Activated naive CD4-positive, alpha-beta T cell treated with anti-CD3 and anti-CD28 coated beads for 36 hours (primary cell): ENCODE data around the gene SLC17A4. TPM values are rescaled to one million over a fixed set of nuclear protein-coding genes. Genes with fewer than 3 reads are reported as not detected.
"Not testable (repeated sequence)": the region's sequence is repeated elsewhere in the genome, so short reads cannot be mapped to it uniquely, and the experiment has no call there.

ENCODE experiments used
- CTCF ChIA-PET: fragments of 350-600 bp; sonication (Branson Sonifier 250); formaldehyde crosslinking; loops from one replicate; lab custom pipeline; 2021; ENCODE audit warnings: antibody characterized with exemption; lab: Charles Lee
- DNase-seq: peaks from one replicate; pipeline ENCODE4 v3.0.0-alpha.2; 2020
- H3K27ac Mint-ChIP-seq: one replicate; pipeline ENCODE4 v1.8.0; 2021; ENCODE audit warnings: mild to moderate bottlenecking, mixed read lengths
- H3K27me3 Mint-ChIP-seq: one replicate; pipeline ENCODE4 v1.8.0; 2021; ENCODE audit warnings: low read depth, mixed read lengths
- H3K36me3 Mint-ChIP-seq: one replicate; pipeline ENCODE4 v1.8.0; 2021; ENCODE audit warnings: low read depth, mixed read lengths
- H3K4me1 Mint-ChIP-seq: one replicate; pipeline ENCODE4 v1.8.0; 2021; ENCODE audit warnings: low read depth, mixed read lengths
- H3K4me3 Mint-ChIP-seq: one replicate; pipeline ENCODE4 v1.8.0; 2021; ENCODE audit warnings: mild to moderate bottlenecking, moderate library complexity, mixed read lengths
- H3K9me3 Mint-ChIP-seq: one replicate; pipeline ENCODE4 v1.8.0; 2021; ENCODE audit warnings: mixed read lengths
- intact Hi-C: fragments of 100-400 bp; cut with micrococcal nuclease; formaldehyde crosslinking; loops from one replicate; pipeline ENCODE4 v1.15.1; 2023
- total RNA-seq, 2 experiments: library from RNA; stranded (reverse); gene quantifications; one replicate each; pipeline ENCODE4 v1.2.3, GENCODE V29; 2021

SLC17A4 gene
- total RNA-seq, 2 experiments from 2014 or later: not detected

DNA sequence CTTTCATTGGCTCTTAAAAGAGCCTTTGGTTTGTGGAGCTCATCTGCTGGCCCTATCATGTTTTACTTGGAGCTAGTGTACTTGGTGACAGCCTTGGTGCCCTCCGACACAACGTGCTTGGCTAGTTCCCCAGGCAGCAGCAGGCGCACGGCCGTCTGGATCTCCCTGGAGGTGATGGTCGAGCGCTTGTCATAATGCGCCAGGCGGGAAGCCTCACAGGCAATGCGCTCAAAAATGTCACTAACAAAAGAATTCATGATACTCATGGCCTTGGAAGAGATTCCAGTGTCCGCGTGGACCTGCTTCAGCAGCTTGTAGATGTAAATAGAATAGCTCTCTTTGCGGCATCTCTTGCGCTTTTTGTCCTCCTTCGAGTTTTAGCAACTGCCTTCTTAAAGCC, 22.8 kb upstream of the SLC17A4 start:
- CTCF ChIA-PET: interaction anchor here (1.2 to 1.7 kb wide), 2 partner anchors 11 to 14 kb away, joined by 4 to 8 read pairs; no protein-coding TSS in a partner anchor
- peaks cover 49% of the 10 kb centered on the region for H3K27me3 Mint-ChIP-seq

DNA sequence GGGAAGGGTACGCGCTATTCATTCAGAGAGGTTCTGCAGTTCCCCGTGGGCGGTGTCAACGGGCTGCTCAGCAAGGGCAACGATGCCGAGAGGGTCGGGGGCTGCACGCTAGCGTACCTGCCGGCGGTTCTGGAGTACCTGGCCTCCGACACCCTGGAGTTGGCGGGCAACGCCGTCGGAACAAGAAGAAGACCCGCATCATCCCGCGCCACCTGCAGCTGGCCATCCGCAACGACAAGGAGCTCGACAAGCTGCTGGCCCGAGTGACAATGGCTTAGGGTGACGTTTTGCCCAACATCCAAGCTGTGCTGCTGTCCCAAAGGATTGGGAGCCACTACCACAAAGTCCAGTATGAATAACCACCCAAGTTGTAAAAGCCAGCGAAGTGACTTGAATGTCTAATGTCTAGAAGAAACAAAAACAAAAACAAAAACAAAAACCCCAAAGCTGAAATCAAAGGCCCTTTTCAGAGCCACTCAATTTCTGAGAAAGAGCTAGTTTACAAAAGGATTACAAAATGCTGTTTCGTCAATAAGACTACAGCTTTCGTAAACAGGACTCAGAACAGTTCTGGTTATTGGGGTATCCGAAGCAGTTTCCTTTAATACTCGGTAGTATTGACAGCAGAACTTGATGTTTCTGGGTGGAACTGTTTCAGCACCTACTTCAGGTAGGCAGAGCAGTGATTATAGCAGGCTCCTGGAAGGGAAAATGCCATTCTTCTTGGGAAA, 21.9 kb upstream of the SLC17A4 start:
- DNase-seq: no peak
- Mint-ChIP-seq H3K27me3 (peaks cover 48% of the 10 kb centered on the region), H3K36me3 (peaks cover 4% of the 10 kb centered on the region), H3K27ac (no peak overlapping the region), H3K4me1 (no peaks in the 10 kb centered on the region), H3K4me3 (no peak overlapping the region), H3K9me3 (no peaks in the 10 kb centered on the region)
- intact Hi-C loops: no loop called here
- CTCF ChIA-PET: interaction anchor here (0.7 to 1.7 kb wide), 2 partner anchors 12 to 247 kb away, joined by 3 to 8 read pairs; no protein-coding TSS in a partner anchor

More for the DNA sequence above, 22.8 kb upstream of the SLC17A4 start:
- H3K9me3 Mint-ChIP-seq: no peaks in the 10 kb centered on the region
- H3K27ac Mint-ChIP-seq: no peak overlapping the region
- intact Hi-C loops: no loop called here
- no peak overlapping the region for H3K4me3 Mint-ChIP-seq
- DNase-seq: no peak
- peaks cover 4% of the 10 kb centered on the region for H3K36me3 Mint-ChIP-seq
- H3K4me1 Mint-ChIP-seq: no peaks in the 10 kb centered on the region

DNA sequence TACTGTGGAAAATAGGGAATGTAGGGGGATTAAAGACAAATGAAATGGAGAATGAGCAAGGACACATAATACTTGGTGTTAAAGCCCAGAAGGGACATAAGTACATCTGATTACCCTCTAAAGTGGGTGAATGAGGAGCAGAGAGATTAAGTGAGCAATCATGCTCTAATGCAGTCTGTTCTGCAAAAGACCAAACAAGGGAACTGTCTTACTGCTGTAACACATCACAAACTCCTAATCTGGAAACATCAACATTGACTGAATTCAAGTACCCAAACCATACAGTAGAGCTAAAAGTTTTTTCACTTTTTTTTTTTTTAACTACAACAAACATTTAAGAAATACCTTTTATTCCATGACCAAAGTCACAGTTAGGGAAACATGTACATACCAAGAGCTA, 19.3 kb upstream of the SLC17A4 start:
- H3K4me3 Mint-ChIP-seq: no peak overlapping the region
- peaks cover 4% of the 10 kb centered on the region for H3K36me3 Mint-ChIP-seq
- H3K27me3 Mint-ChIP-seq: peaks cover 41% of the 10 kb centered on the region
- H3K9me3 Mint-ChIP-seq: no peaks in the 10 kb centered on the region
- CTCF ChIA-PET: interaction anchor here (0.6 kb wide), 1 partner anchor 231 kb away, joined by 4 read pairs; no protein-coding TSS in a partner anchor
- no peak overlapping the region for H3K27ac Mint-ChIP-seq
- H3K4me1 Mint-ChIP-seq: no peaks in the 10 kb centered on the region
- DNase-seq: no peak
- intact Hi-C loops: no loop called here

DNA sequence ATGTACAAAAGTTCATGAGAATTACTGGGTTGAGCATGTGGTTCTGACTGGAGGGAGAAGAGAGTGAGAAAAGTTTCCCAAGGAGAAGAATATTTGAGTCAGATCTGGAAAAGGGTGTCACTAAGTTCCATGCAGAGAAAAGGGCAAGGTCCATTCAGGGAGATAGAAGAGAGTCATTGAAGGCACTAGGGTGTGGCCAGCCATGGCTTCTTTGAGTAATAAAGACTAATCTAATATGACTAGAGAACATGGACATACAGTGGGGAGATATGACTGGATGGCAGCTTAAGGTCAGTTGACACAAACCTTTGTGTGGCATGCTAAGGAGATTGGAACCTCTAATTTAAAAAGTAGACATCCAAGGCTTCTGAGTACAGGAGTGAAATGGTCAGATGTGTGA, 10.7 kb upstream of the SLC17A4 start:
- intact Hi-C loops: no loop called here
- H3K36me3 Mint-ChIP-seq: no peaks in the 10 kb centered on the region
- no peaks in the 10 kb centered on the region for H3K9me3 Mint-ChIP-seq
- no peaks in the 10 kb centered on the region for H3K27me3 Mint-ChIP-seq
- H3K27ac Mint-ChIP-seq: no peak overlapping the region
- no peak for DNase-seq
- no peaks in the 10 kb centered on the region for H3K4me1 Mint-ChIP-seq
- no peak overlapping the region for H3K4me3 Mint-ChIP-seq
- CTCF ChIA-PET: no interaction called here

DNA sequence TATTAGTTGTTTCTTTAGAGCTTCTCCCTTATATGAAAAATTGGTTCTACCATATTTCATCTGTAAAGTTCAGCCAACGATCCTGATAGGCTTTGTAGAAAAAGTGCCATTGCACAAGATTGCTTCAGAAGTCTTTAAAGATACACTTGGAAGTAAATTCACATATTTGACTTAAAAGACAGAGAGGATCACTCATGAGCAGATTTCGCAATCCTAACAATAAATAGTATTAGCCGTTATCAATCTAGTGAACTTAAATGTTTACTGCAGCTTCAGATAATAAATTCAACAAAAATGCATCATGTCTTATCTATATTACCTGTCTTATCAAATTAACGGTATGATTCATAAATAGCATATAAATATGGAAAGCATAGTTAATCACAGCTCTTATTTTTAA, 8.7 kb upstream of the SLC17A4 start:
- Mint-ChIP-seq H3K27me3 (no peaks in the 10 kb centered on the region), H3K9me3 (no peaks in the 10 kb centered on the region), H3K4me3 (no peak overlapping the region), H3K27ac (no peak overlapping the region), H3K36me3 (no peaks in the 10 kb centered on the region), H3K4me1 (peaks cover 2% of the 10 kb centered on the region)
- intact Hi-C loops: no loop called here
- CTCF ChIA-PET: no interaction called here
- no peak for DNase-seq

DNA sequence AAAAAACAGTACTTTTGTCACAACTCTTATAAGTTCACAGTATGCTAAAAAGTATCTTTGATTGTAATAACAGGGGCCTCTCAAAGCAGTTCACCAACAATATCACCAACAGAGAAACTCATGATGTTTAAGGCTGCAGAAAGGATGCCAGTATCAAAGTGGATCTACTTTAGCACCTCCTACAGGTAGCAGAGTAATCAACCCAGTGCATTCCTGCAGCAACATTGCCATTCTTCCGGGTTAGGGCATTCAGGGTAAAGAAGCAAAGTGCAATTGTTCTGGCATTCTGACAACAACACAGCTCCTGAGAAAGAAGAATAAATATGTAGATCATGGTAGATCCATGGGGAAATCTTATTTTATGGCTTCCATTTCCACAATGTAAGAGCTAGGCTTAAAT, 7.6 kb upstream of the SLC17A4 start:
- Mint-ChIP-seq H3K4me3 (no peak overlapping the region), H3K4me1 (peaks cover 2% of the 10 kb centered on the region), H3K36me3 (no peaks in the 10 kb centered on the region), H3K27ac (no peak overlapping the region), H3K27me3 (no peaks in the 10 kb centered on the region), H3K9me3 (no peaks in the 10 kb centered on the region)
- intact Hi-C loops: no loop called here
- no peak for DNase-seq
- CTCF ChIA-PET: interaction anchor here (0.8 kb wide), 1 partner anchor 10 kb away, joined by 4 read pairs; no protein-coding TSS in a partner anchor

DNA sequence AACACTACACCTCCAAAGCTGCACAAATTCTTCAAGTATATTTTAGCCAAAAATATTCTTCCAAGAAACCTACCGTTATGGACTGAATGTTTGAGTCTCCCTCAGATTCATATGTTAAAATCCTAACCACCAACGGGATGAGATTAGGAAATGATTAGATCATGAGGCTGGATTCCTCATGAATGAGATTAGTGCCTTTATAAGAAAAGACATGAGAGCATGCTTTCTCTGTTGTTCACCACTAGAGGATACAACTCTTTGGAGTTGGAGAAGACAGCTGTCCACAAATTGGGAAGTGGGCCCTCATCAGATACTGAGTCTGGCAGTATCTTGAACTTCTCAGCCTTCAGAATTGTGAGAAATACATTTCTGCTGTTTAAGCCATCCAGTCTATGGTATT, 7.1 kb upstream of the SLC17A4 start:
- no peak overlapping the region for H3K27ac Mint-ChIP-seq
- intact Hi-C loops: no loop called here
- H3K27me3 Mint-ChIP-seq: no peaks in the 10 kb centered on the region
- H3K4me3 Mint-ChIP-seq: no peak overlapping the region
- no peaks in the 10 kb centered on the region for H3K9me3 Mint-ChIP-seq
- CTCF ChIA-PET: interaction anchor here (0.8 kb wide), 1 partner anchor 9 kb away, joined by 4 read pairs; no protein-coding TSS in a partner anchor
- no peak for DNase-seq
- no peaks in the 10 kb centered on the region for H3K36me3 Mint-ChIP-seq
- peaks cover 2% of the 10 kb centered on the region for H3K4me1 Mint-ChIP-seq

DNA sequence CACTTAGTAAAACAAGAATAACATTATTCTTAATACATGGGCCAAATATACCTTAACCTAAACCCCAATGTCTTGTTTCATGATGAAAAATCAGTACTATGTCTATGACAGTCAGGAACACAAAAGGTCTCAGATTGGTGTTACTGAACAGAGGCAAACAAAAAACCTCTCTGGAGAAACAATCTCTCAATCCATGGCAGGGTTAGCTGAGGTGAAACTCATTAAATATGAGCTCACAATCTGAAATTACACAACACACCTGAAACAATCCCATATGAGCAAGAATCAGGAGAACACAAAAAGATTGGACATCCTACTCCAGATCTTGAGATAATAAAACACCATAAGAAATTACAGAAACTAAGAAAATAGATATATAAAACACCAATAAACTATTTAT, 6.5 kb upstream of the SLC17A4 start:
- Mint-ChIP-seq H3K4me3 (no peak overlapping the region), H3K27me3 (no peaks in the 10 kb centered on the region), H3K9me3 (no peaks in the 10 kb centered on the region), H3K4me1 (peaks cover 2% of the 10 kb centered on the region), H3K36me3 (no peaks in the 10 kb centered on the region), H3K27ac (no peak overlapping the region)
- CTCF ChIA-PET: no interaction called here
- intact Hi-C loops: no loop called here
- no peak for DNase-seq

DNA sequence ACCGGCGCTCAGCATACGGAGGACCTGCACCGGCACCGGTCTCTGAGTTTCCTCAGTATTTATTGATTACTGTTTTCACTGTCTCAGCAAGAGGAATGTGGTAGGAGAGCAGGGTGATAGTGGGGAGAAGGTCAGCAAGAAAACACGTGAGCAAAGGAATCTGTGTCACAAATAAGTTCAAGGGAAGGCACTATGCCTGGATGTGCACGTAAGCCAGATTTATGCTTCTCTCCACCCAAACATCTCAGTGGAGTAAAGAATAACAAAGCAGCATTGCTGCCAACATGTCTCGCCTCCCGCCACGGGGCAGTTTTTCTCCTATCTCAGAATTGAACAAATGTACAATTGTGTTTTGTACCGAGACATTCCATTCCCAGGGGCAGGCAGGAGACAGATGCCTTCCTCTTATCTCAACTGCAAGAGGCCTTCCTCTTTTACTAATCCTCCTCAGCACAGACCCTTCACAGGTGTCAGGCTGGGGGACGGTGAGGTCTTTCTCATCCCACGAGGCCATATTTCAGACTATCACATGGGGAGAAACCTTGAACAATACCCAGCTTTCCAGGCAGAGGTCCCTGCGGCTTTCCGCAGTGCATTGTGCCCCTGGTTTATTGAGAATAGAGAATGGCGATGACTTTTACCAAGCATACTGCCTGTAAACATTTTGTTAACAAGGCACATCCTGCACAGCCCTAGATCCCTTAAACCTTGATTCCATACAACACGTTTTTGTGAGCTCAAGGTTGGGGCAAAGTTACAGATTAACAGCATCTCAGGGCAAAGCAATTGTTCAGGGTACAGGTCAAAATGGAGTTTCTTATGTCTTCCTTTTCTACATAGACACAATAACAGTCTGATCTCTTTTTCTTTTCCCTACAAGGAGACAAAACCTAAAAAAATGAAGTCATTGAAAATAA, 5.7 kb upstream of the SLC17A4 start:
- CTCF ChIA-PET: interaction anchor here (1.2 kb wide), 1 partner anchor 30 kb away, joined by 3 read pairs; no protein-coding TSS in a partner anchor

DNA sequence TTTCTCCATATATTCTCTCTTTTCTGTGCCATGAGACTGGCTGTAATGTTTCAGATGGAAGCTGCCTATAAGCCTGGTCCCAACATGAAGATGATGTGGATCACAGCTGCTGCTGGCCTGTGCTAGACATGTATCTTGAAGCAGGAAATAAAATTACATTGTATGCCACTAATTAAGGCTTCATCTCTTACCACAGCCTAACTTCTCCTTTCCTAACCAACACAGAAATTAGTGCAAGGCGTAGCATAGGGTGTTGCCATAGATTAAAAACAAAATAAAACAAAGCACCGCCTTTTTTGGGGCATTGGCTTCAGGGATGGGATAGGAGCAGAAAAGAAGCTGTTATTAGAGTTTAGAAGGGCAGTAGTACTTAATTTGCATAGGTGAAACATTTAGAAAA, 4.7 kb upstream of the SLC17A4 start:
- no peak for DNase-seq
- H3K27me3 Mint-ChIP-seq: no peaks in the 10 kb centered on the region
- intact Hi-C loops: no loop called here
- peaks cover 2% of the 10 kb centered on the region for H3K4me1 Mint-ChIP-seq
- H3K9me3 Mint-ChIP-seq: no peaks in the 10 kb centered on the region
- H3K36me3 Mint-ChIP-seq: no peaks in the 10 kb centered on the region
- no peak overlapping the region for H3K4me3 Mint-ChIP-seq
- no peak overlapping the region for H3K27ac Mint-ChIP-seq
- CTCF ChIA-PET: interaction anchor here (1.2 kb wide), 1 partner anchor 31 kb away, joined by 3 read pairs; no protein-coding TSS in a partner anchor

More for the DNA sequence above, 5.7 kb upstream of the SLC17A4 start:
- H3K4me3 Mint-ChIP-seq, DNase-seq, H3K27me3 Mint-ChIP-seq, H3K36me3 Mint-ChIP-seq, H3K4me1 Mint-ChIP-seq, H3K27ac Mint-ChIP-seq, intact Hi-C loops, H3K9me3 Mint-ChIP-seq: not testable (repeated sequence)

DNA sequence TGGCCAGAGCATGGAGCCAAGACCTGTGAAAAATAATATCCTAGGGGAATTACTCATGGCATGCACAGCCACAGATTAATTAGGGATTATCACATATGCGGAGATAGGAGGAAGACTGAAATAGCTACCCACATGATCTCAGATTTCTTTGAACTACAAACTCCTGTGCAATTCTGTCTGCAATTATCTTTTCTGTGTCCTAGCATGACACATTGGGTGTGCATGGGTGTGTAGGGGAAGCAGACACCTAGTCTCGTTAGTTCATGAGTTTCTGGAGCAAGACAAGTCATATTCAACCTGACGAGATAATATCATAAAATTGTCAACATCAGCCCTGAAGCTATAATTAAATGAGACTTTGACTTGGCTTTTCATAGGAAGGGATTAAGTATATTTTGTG, 3.6 kb upstream of the SLC17A4 start:
- H3K27ac Mint-ChIP-seq: no peak overlapping the region
- intact Hi-C loops: no loop called here
- H3K36me3 Mint-ChIP-seq: no peaks in the 10 kb centered on the region
- no peak overlapping the region for H3K4me3 Mint-ChIP-seq
- H3K9me3 Mint-ChIP-seq: no peaks in the 10 kb centered on the region
- DNase-seq: no peak
- no peaks in the 10 kb centered on the region for H3K27me3 Mint-ChIP-seq
- H3K4me1 Mint-ChIP-seq: peaks cover 2% of the 10 kb centered on the region
- CTCF ChIA-PET: interaction anchor here (0.6 to 0.8 kb wide), 3 partner anchors 9 to 92 kb away, joined by 3 to 4 read pairs (median 3); no protein-coding TSS in a partner anchor

DNA sequence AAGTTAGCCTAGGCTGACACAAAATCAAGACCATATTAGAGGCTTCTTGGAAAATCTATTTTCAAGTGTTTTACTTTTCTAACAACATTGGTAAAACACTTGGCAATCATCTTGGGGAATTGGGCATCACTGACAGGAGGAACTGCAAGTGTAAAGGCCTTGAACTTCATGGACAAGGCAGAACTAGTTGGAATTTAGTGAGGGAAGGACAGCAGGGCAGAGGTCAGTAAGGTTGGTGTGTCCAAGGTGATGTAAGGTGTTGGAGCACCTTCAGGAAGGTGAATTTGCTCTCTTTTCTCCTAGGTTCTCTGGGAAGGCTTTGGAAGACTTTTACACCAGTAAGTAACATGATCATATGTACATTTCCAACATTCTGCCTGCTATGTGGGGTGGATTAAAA, 1.5 kb upstream of the SLC17A4 start:
- intact Hi-C loops: no loop called here

More for the DNA sequence above, 1.5 kb upstream of the SLC17A4 start:
- peaks cover 2% of the 10 kb centered on the region for H3K4me1 Mint-ChIP-seq
- H3K9me3 Mint-ChIP-seq: no peaks in the 10 kb centered on the region
- no peak overlapping the region for H3K27ac Mint-ChIP-seq
- no peaks in the 10 kb centered on the region for H3K27me3 Mint-ChIP-seq
- H3K36me3 Mint-ChIP-seq: no peaks in the 10 kb centered on the region
- no peak overlapping the region for H3K4me3 Mint-ChIP-seq
- DNase-seq: no peak
- CTCF ChIA-PET: interaction anchor here (1.1 kb wide), 1 partner anchor 15 kb away, joined by 4 read pairs; no protein-coding TSS in a partner anchor
